Loucy (cell line): ENCODE measurements around the gene NFATC1.

Source experiments
- CTCF ChIP-seq: fragments of 200-600 bp; sonication (generic); conservative IDR thresholded peaks from 2 replicates; pipeline ENCODE4 v1.5.1; 2014; ENCODE audit warnings: mild to moderate bottlenecking, antibody characterized with exemption, low read length
- EZH2phosphoT487 ChIP-seq: fragments of 200-600 bp; IDR thresholded peaks from 2 replicates; pipeline ENCODE4 v1.6.1; 2018; ENCODE audit warnings: antibody characterized with exemption, mild to moderate bottlenecking, moderate library complexity, borderline replicate concordance

DNA sequence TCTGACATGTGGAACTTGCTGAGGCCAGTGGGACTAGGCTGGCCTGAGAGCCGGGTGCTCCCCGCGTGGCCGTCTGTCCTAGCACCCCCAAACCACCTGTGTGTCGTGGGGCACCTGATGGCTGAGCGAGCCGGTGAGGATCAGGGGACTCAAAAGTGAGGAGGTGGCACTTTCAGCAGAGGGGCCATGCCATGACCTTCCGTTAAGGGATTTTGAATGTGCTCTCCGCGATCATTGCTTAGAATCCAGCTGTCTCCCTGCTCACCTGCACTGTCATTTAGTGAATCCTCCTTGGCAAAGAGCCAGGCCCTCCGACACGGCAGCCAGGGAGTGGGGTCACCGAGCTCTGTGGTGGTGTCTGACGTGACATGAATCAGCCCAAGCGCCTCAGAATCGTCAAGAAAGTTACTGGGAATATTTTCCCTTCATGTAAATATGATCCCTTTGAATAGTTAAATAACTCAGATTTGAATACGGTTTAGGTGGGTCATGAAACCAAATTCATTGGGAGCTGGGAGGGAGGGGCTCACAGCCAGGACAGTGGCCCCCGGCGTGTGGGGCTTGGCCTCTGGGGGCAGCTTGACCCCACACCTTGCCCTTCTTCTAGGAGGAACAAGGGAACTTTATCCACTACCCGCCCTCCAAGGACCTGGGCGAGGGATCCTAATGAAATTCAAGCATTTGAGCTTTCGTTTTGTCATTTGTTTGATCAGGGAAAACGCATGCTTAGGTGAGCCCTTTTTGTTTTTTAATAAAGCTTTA is 9.5 kb downstream of the NFATC1 start:
- TF ChIP-seq CTCF, result no peak
- no peak for TF ChIP-seq EZH2phosphoT487
